IPS DF 6.9 (cell line): ENCODE data around the gene JOSD2.
A peak's percentile ranks its signal among the peaks of the same experiment; 100 is the strongest.
"Not testable (repeated sequence)": the region's sequence is repeated elsewhere in the genome, so short reads cannot be mapped to it uniquely, and the experiment has no call there.

Experiments used
- DNase-seq: peaks from one replicate; pipeline ENCODE4 v3.0.0-alpha.2; 2013; ENCODE audit warnings: low read depth, low spot score
- H3K27ac ChIP-seq: one replicate; pipeline ENCODE4 v1.5.1; 2013; ENCODE audit warnings: low read length, control low read depth
- H3K27me3 ChIP-seq: 2 replicates; pipeline ENCODE4 v1.6.1; 2013; ENCODE audit warnings: mild to moderate bottlenecking, low read length; ENCODE audit not compliant: control insufficient read depth, insufficient read depth
- H3K36me3 ChIP-seq: 2 replicates; pipeline ENCODE4 v1.6.1; 2013; ENCODE audit warnings: low read length; ENCODE audit not compliant: control insufficient read depth, insufficient read depth
- H3K4me1 ChIP-seq: 2 replicates; pipeline ENCODE4 v1.6.1; 2013; ENCODE audit warnings: low read length; ENCODE audit not compliant: control insufficient read depth, insufficient read depth
- H3K4me3 ChIP-seq: 2 replicates; pipeline ENCODE4 v1.5.1; 2013; ENCODE audit warnings: mild to moderate bottlenecking, low read length
- H3K9me3 ChIP-seq: 2 replicates; pipeline ENCODE4 v1.6.1; 2013; ENCODE audit warnings: low read length, inconsistent platforms; ENCODE audit not compliant: control insufficient read depth, insufficient read depth
- WGBS: extraction: QIAGEN DNeasy Blood & Tissue Kit; methylation state at CpG from one replicate; pipeline ENCODE4 v1.1.7; 2013; ENCODE audit warnings: mixed read lengths, missing lambda C conversion rate; ENCODE audit not compliant: insufficient read length, insufficient coverage; 5-methylcytosine and 5-hydroxymethylcytosine counted together

The JOSD2 gene

GRCh38 chr19:50546527-50547221, 35.7 kb upstream of the JOSD2 start:
- H3K36me3 ChIP-seq, result no peaks in the 10 kb centered on the region; the same call in 1 of the 2 replicates
- H3K27ac ChIP-seq, result no peak overlapping the region
- no CpG with 5 or more reads among the region's 29 CpGs for WGBS
- no peaks in the 10 kb centered on the region for H3K27me3 ChIP-seq
- no peaks in the 10 kb centered on the region for H3K4me1 ChIP-seq
- no peak overlapping the region for H3K4me3 ChIP-seq
- peaks cover 20% of the 10 kb centered on the region for H3K9me3 ChIP-seq
- no peak for DNase-seq

GRCh38 chr19:50542943-50543342, 32.0 kb upstream of the JOSD2 start:
- H3K36me3 ChIP-seq, result no peaks in the 10 kb centered on the region; the same call in 1 of the 2 replicates
- H3K4me3 ChIP-seq, result no peak overlapping the region
- no CpG with 5 or more reads among the region's 21 CpGs for WGBS
- no peak overlapping the region for H3K27ac ChIP-seq
- no peaks in the 10 kb centered on the region for H3K27me3 ChIP-seq
- no peak for DNase-seq
- no peaks in the 10 kb centered on the region for H3K4me1 ChIP-seq
- H3K9me3 ChIP-seq, result peaks cover 16% of the 10 kb centered on the region

GRCh38 chr19:50537769-50538230, 26.8 kb upstream of the JOSD2 start:
- WGBS, result no CpG with 5 or more reads among the region's 15 CpGs
- DNase-seq, result peak; percentile 35

DNA sequence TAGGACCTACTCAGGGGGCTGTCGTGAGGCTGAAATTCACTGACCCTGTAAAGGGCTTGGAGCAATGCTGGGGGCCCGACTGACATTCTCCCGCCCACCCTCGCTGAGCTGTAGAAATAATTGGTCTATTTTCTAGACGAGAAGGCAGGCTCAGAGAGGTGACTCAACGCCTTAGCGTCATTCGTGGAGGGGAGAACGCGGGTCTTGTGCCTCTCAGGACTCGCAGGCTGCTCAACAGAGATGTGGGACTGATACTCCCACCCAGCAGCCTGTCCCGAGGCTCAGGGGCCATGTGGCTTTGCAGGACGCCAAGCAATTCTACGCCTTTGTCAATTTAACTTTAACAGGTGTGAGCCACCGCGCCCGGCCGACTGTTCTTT, 26.3 kb upstream of the JOSD2 start:
- Histone ChIP-seq H3K36me3 (no peaks in the 10 kb centered on the region), H3K27me3 (no peaks in the 10 kb centered on the region), H3K4me1 (no peaks in the 10 kb centered on the region), H3K9me3 (peaks cover 24% of the 10 kb centered on the region), H3K27ac (no peak overlapping the region), H3K4me3 (no peak overlapping the region)
- no peak for DNase-seq
- WGBS, result no CpG with 5 or more reads among the region's 18 CpGs

More at GRCh38 chr19:50537769-50538230, 26.8 kb upstream of the JOSD2 start:
- Histone ChIP-seq H3K4me1 (no peaks in the 10 kb centered on the region), H3K36me3 (no peaks in the 10 kb centered on the region), H3K9me3 (peaks cover 22% of the 10 kb centered on the region), H3K27me3 (no peaks in the 10 kb centered on the region), H3K27ac (no peak overlapping the region), H3K4me3 (no peak overlapping the region)

DNA sequence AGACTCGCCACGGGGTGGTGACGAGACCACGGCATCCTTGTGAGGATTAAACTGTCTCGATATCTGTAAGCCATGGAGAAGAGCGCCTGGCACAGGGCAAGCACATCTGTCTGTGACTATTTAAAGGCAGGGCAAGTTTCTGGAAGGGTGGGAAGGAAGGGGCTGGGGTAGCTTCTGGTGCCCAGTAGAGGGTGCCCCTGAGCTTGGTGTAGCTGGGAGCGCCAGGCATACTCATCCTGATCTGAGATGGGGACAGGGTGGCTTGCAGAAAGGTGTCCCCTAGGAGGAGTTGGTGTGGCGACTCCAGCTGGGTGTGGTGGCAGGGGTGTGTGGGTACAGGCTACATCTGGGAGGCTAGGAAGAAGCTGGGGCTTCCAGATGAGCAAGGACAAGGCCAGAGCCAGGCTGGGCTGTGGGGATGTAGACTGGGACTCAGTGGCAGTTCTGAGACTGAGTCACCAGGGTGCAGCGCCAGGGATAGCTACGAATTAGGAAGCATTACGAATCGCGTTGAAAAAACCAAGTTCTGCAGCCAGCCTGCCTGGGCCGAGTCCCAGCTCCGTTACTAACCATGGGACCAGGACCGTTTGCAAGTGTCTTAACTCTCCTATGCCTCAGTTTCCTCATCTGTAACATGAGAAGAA, 25.8 kb upstream of the JOSD2 start:
- H3K36me3 ChIP-seq, result no peaks in the 10 kb centered on the region
- H3K27me3 ChIP-seq, result no peaks in the 10 kb centered on the region
- no peak overlapping the region for H3K4me3 ChIP-seq
- no peak for DNase-seq
- no peaks in the 10 kb centered on the region for H3K4me1 ChIP-seq
- H3K27ac ChIP-seq, result no peak overlapping the region
- peaks cover 21% of the 10 kb centered on the region for H3K9me3 ChIP-seq
- no CpG with 5 or more reads among the region's 16 CpGs for WGBS

GRCh38 chr19:50535672-50536187, 24.7 kb upstream of the JOSD2 start:
- WGBS, result no CpG with 5 or more reads among the region's 11 CpGs
- peaks cover 24% of the 10 kb centered on the region for H3K9me3 ChIP-seq
- no peaks in the 10 kb centered on the region for H3K27me3 ChIP-seq
- no peak overlapping the region for H3K4me3 ChIP-seq
- no peaks in the 10 kb centered on the region for H3K4me1 ChIP-seq
- no peaks in the 10 kb centered on the region for H3K36me3 ChIP-seq
- no peak overlapping the region for H3K27ac ChIP-seq
- no peak for DNase-seq

DNA sequence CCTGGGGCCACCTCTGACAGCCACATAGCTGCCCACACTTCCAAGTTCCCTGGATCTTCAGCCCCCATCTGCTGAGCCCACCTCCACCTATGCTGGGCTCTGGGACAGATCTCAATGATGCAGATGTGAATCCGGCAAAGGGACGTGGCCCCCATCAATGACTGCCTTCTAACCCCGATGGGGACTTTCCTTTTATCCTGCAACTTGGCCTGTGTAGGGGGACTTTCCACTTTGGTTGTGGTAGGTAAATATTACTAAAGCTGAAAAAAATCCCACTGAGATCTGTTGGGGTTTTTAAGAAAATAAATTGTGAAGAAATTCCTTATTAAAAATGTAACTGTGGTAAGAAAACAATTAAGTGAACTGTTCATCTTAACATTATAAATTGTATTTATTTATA, 23.5 kb upstream of the JOSD2 start:
- WGBS, result no CpG with 5 or more reads among the region's 3 CpGs
- Histone ChIP-seq H3K27ac (no peak overlapping the region), H3K4me3 (no peak overlapping the region), H3K27me3 (no peaks in the 10 kb centered on the region), H3K4me1 (no peaks in the 10 kb centered on the region), H3K9me3 (peaks cover 30% of the 10 kb centered on the region), H3K36me3 (no peaks in the 10 kb centered on the region)
- no peak for DNase-seq

GRCh38 chr19:50532952-50533351, 22.0 kb upstream of the JOSD2 start:
- Histone ChIP-seq H3K4me1 (no peaks in the 10 kb centered on the region), H3K27ac (no peak overlapping the region), H3K27me3 (no peaks in the 10 kb centered on the region), H3K9me3 (peaks cover 37% of the 10 kb centered on the region), H3K4me3 (no peak overlapping the region), H3K36me3 (no peaks in the 10 kb centered on the region)
- no peak for DNase-seq
- no CpG with 5 or more reads among the region's 4 CpGs for WGBS

DNA sequence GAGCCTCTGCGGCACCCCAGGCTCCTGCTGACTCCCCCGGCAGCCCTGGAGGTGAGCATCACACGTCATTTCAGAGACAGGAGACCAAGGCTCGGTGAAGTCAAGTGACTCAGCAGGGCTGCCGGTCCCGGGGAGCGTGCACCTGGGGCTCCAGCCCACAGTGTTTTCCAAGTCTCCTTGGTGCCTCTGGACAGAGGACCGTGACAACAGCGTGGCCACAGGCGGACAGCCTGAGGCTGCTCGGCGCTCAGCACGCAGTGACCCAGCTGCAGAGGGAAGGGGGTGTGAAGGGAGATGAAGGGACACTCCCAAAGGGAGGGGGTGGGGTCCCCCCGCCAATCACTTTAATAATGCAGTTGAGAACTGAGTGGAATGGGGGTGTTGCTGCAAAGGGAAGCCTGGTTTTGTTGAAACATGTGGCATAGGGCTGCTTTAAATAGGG, 20.2 kb upstream of the JOSD2 start:
- WGBS, result no CpG with 5 or more reads among the region's 14 CpGs
- H3K27me3 ChIP-seq, result no peaks in the 10 kb centered on the region
- H3K9me3 ChIP-seq, result peaks cover 31% of the 10 kb centered on the region
- H3K27ac ChIP-seq, result no peak overlapping the region
- DNase-seq, result no peak
- no peaks in the 10 kb centered on the region for H3K4me1 ChIP-seq
- H3K4me3 ChIP-seq, result no peak overlapping the region
- H3K36me3 ChIP-seq, result no peaks in the 10 kb centered on the region

- H3K27me3 ChIP-seq, DNase-seq, H3K4me1 ChIP-seq, H3K27ac ChIP-seq, H3K4me3 ChIP-seq, H3K36me3 ChIP-seq: not testable (repeated sequence)
- WGBS, result no CpG with 5 or more reads among the region's 3 CpGs
- peaks cover 25% of the 10 kb centered on the region for H3K9me3 ChIP-seq
Measured at GRCh38 chr19:50528052-50528451, 17.1 kb upstream of the JOSD2 start.
